GM08714 (cell line): Measurements from ENCODE around the gene RAPGEF1.

Experiments used
- H3K4me3 ChIP-seq: fragments of 200-500 bp; sonication (Bioruptor generic); 2 replicates; pipeline ENCODE4 v1.5.1; 2014; ENCODE audit warnings: mild to moderate bottlenecking, low read length, inconsistent platforms
- ZNF274 ChIP-seq: IDR thresholded peaks from 2 replicates; pipeline ENCODE4 v1.6.1; 2012; ENCODE audit warnings: mild to moderate bottlenecking, low read depth, low read length

The RAPGEF1 gene

DNA sequence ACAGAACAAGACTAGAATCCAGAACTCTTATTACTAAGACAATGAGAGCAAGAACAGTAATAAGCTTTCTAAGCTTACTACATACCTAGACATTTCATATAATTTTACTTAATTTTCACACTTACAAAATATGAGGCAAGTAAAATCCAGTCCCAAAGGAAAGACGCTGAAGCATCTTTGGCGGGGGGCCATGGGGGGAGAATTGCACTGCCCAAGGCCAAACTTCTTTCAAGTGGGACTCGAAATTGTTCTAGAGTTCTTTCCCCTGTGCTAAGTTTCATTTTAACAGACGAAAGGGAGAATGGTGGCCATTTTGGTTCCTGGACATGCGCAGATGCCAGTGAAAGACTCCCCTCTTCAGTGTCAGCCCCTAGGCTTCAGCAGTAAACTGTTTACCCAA is 122.3 kb downstream of the RAPGEF1 start:
- no peak for TF ChIP-seq ZNF274
- H3K4me3 ChIP-seq = no peak overlapping the region

DNA sequence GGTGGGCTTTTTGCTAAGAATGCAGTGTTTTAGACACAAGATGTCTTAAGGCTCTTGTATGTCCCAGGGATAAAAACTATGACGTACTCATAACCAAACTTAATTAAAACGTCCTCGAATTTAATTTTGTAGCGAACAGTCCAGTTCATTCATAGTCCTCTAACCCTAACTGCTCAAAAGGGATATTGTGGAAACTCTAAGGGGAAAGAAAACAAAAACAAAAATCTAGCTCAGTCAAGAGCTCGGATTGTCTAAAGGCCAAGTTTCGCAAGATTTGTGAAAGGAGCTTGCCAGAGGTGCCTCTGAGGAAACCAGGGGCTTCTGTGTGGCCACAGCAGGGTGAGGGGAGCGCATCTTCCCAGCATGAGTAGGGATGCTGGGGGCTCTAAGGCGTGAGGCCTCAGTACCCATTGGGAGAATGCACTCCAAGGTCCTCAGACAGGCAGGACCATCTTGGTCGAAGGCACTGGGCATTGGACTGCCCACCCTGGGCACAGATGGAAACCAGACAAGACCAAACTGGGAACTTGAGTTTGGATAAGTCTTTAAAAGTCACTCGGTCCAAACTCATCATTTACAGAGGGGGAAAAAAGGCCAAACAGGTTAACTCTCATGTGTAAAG is 122.8 kb downstream of the RAPGEF1 start:
- H3K4me3 ChIP-seq = no peak overlapping the region
- no peak for TF ChIP-seq ZNF274

DNA sequence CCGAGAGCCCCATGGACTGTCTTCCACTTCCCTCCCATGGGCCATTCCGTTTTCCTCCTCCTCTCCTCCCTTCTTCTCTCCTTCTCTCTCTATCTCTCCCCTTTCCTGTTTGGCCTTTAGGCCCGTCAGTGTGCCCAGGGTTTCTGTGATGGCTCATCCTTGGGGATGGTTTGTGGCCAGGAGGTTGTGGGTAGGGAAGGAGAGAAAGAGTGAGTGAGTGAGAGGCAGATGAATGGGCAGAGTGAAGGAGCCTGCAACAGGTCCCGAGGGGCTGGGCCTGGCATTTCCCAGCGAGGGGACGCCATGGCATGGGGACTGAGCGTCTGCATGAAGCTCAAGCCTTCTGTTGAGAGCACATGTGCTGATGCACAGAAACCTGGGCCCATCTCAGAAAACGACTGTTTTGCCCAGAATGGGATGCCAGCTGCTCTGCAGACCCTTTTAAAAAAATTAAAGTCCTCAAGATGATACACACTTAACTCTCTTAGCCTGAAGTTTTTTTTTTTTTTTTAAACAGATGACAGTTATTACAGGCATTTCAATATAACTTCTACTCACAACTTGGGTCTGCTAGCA is 125.4 kb downstream of the RAPGEF1 start:
- H3K4me3 ChIP-seq = no peak overlapping the region
- no peak for TF ChIP-seq ZNF274

DNA sequence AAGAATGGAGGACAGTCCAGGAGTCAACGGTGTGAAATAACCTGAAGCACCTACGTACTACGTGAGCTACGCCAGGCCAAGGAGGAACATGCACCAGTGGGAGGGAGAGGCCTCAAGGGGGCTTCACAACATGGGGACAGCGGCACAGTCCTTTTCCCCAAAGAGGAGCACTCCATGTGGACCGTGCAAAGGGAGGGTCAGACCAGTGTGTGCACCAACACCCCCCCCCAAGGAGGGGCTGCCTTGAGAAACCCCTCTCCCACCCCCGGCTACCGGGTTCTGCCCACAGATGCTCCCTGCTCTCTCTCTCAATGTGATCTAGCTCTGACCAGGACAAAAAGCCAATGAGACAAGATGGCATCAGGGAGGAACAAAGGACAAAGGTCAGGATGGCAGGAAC is 126.0 kb downstream of the RAPGEF1 start:
- no peak for TF ChIP-seq ZNF274
- no peak overlapping the region for H3K4me3 ChIP-seq

DNA sequence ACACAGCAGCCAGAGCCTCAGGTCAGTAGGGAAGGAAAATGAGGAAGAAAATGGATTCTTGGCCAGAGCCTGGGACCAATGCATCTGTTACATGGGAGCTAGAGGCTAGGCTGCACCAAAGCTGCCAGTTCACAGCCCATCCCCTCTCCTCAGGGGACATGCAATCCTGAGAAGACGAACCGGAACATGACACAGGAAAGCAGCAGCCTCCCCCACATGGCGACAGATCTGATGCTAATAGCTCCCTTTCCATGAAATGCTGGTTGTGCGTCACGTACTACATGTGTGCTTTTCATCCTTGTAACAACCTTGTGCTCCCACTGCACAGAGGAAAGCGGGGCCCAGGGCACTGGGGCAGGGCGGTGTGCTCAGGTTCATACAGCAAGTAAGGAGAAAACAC is 127.0 kb downstream of the RAPGEF1 start:
- TF ChIP-seq ZNF274 = no peak
- no peak overlapping the region for H3K4me3 ChIP-seq

DNA sequence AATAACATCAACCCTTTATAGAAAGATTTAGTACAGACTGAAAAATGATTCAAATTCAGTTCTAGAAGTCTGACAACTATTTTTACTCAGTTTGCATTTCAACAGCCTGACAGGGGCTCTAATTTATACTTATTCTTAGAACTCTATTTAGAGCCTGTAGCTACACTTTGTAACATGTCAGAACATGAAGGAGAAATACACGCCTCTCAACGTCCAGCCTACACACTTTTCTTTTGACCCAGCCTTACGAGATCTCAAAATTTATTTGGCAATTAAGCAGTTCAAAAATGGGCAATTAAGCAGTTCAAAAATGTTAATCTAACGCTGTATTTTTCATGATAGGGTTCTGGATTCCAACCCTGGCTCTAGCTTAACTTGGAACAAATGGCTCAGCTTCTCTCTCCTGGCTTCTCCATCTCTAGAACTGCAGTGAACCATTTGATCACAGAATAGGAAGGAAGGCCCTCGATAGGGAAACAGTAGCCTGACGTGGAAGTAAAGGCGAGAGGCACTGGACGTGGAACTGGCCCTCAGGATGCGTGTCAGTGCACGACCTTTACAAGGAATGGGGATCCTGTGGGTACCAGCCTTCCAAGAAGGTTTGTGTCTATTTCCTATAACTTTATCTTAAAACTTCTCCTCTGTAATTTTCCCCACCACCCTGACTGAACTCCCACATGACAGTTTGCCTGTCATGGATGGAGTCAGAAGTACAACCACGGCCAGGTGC is 128.1 kb downstream of the RAPGEF1 start:
- no peak for TF ChIP-seq ZNF274
- no peak overlapping the region for H3K4me3 ChIP-seq

DNA sequence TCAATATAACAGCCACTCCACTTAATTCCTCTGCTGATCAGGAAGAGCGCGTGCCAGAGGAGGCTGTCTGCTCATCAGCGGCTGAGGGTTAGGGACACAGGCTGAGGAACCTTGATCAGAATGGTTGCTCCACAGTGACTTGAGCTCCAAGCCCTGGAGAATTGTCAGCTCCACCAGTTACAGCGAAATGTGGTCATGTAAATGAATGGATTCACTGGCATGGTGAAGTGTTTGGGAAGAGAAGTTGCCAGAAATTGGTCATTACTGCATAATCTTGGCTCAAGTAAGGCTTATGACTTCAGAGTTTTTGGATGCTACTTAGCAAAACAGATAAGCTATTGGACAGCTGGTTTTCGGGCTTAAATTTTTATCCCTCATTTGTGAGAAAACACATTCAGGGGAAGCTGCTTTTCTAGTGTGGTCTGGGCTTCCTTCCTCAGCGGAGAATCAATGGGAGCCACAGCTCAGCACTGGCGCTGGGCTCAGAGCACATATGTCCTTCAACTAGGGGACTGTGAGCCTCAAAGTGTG is 129.6 kb downstream of the RAPGEF1 start:
- TF ChIP-seq ZNF274 = no peak
- no peak overlapping the region for H3K4me3 ChIP-seq

DNA sequence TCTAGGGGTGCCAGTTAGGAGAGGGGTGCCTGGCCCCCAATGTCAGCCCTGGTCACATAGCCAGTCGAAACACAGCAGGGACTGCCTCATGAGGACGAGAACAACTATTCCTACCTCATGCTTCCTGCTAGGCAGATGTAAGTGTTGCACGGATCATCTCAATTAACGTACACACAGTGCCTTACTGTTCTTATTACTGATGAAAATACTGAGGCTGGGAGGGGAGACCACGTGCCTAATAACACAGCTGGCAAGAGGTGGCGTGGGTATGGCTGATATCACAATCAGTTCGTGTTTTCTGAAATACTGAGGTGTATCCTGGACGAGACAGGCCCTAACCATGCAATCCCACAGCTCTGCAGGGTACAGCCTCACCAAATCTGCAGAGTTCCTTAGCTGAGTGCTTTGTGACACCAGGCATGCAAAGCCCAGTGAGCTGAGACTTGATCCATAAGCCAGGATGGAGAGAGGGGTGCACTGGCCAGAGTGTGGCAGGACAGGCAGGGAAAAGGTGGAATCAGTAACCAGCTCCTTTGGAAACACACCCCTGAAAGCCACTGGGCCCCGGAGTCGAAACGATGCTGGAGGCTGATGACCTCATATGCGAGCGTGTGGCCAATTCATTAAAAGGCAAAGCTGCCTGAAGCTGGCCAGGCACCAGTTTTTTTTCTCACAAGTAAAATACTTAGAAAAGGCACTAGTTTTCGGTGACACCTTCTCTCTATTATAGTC is 130.6 kb downstream of the RAPGEF1 start:
- no peak overlapping the region for H3K4me3 ChIP-seq
- no peak for TF ChIP-seq ZNF274

DNA sequence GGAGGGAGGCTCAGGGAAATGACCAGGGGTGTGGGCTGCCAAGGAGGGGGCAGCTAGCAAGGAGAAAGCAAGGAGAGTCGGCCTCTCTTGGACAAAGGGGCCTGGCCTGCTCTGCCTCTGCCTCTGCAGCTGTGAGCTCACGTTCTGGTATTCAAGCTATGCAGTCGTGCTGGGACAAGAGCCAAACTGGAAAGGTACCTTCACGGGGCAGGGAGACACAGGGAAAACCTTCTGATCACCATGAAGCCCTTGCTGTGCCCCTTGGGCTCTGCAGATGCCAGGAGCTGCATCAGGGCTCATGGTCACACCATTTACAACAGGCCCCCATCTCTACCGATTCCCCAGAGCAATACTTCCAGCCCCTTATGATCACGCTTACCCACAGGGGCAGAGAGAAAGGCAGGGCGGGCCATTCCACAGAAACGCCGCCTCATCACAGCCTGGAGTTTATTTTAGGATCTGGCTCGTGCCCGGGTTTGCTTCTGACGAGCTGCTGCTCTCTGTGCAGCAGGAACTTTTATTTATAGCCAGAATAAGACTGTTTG is 131.3 kb downstream of the RAPGEF1 start:
- no peak overlapping the region for H3K4me3 ChIP-seq
- TF ChIP-seq ZNF274 = no peak

DNA sequence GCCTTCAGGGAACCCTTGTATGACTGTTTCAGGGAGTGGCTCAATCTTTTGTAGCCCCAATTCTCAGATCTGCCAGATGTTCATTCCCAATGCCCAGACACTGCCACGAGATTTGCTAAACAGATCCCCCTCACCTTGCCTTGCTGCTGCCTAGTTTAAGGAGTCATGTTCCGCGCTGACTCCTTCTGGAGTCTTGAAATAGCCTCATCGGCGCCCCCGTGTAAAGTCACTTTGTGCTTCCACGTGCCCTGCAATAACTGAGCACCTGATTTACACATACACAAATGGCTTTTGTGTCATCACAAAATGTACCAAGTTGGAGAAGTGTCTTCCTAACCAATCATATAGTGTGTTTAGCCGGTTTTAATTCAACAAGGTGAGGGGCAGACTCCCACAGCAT is 132.3 kb downstream of the RAPGEF1 start:
- H3K4me3 ChIP-seq = no peak overlapping the region
- TF ChIP-seq ZNF274 = no peak

DNA sequence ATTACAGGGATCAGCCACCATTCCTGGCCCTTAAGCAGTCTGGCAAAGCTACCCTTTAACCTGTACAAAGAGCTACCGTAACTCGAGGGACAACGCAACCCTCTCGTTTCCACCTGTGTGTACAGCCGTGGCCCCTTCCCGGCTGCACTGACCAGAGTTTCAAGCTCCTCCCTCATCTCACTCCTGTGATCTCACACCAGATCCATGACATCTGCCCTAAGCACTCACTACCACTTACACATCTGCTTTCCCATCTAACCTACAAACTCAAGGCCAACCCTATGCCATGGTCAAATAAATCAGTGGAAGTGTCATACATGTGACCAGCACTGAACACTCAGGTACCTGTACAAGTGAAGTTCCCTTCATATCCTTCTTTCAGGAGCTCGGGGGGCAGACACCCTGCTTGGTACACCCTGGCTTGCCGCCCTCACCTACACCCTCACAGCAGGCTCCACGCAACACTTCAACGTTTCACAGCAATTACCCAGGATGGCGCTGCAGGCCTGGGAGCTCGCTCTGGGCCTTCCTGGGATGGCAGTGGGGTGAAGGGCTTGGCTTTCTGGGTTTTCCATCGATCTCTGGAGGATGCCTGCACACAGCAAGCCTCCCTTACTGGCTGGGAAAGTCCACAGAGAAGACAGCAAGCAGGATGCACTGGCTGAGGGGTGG is 132.8 kb downstream of the RAPGEF1 start:
- TF ChIP-seq ZNF274 = no peak
- H3K4me3 ChIP-seq = no peak overlapping the region

DNA sequence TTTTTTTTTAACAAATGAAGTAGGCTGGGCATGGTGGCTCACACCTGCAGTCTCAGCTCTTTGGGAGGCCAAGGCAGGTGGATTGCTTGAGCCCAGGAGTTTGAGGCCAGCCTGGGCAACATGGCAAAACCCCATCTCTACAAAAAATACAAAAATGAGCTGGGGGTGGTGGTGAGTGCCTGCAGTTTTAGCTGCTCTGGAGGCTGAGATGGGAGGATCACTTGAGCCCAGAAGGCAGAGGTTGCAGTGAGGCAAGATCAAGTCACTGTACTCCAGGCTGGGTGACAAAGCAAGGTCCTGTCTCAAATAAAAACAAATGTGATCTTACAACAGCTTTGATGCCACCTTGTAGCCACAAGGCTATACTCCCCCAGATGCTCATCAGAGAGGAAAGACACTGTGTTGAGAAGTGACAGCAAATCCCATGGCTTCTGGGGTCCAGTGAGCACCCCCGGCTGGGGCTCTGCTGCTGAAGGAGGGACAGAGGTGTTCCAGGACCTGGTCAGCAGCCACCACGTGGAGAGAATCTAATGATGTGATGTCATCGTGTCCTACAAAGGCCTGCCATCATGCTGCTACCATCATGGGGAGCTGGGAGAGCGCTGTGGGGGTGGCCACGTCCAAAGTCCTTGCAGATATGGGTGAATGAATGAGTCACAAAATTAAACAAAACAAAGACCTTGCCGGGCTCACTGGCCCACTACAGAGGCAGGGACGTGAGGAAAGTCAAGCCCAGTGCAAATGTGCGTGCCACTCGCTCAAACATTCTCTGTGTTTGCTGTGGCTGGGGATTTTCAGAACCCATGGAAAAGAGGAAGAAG is 133.9 kb downstream of the RAPGEF1 start:
- TF ChIP-seq ZNF274 = no peak
- no peak overlapping the region for H3K4me3 ChIP-seq
